Sigmoid colon (tissue), 7 donors: Measurements from ENCODE around the gene BMPER. TPM values are rescaled to one million over a fixed set of nuclear protein-coding genes. Genes with fewer than 3 reads are reported as not detected.
A peak's percentile ranks its signal among the peaks of the same experiment; 100 is the strongest.

Experiments used
- DNase-seq: peaks from one replicate; pipeline ENCODE4 v3.0.0-alpha.2; 2019
- H3K27ac ChIP-seq, 4 donors: fragments of 200-600 bp; sonication (generic); one replicate each; pipeline ENCODE4 v1.5.1; 2016 to 2019; ENCODE audit warnings: mild to moderate bottlenecking in 1 of 4
- H3K27me3 ChIP-seq, 3 donors: fragments of 200-600 bp; sonication (generic); one replicate each; pipeline ENCODE4 v1.5.1; 2019; ENCODE audit warnings: mild to moderate bottlenecking in 1 of 3
- H3K36me3 ChIP-seq, 4 donors: fragments of 200-600 bp; sonication (generic); one replicate each; pipeline ENCODE4 v1.5.1; 2016 to 2019
- H3K4me1 ChIP-seq, 4 donors: fragments of 200-600 bp; sonication (generic); one replicate each; pipeline ENCODE4 v1.5.1; 2017 to 2019
- H3K4me3 ChIP-seq, 4 donors: fragments of 200-600 bp; sonication (generic); one replicate each; pipeline ENCODE4 v1.5.1; 2017 to 2019; ENCODE audit warnings: mild to moderate bottlenecking in 2 of 4, moderate library complexity in 1 of 4
- H3K9me3 ChIP-seq, 4 donors: fragments of 200-600 bp in 3 of 4; sonication (generic) in 3 of 4; one replicate each; pipeline versions ENCODE4 v1.5.1 to v1.6.1; 2013 to 2019
- EP300 ChIP-seq, 4 donors: sonication (generic); formaldehyde crosslinking; IDR thresholded peaks; one replicate each; pipeline ENCODE4 v1.6.1; 2017; ENCODE audit warnings: antibody characterized with exemption in 4 of 4
- POLR2A ChIP-seq, 2 donors: fragments of 450-650 bp; IDR thresholded peaks; one replicate each; pipeline ENCODE4 v1.6.1; 2016; ENCODE audit warnings: antibody characterized with exemption in 2 of 2, mild to moderate bottlenecking in 2 of 2, moderate library complexity in 2 of 2
- POLR2AphosphoS5 ChIP-seq, 4 donors: sonication (generic); formaldehyde crosslinking; IDR thresholded peaks; one replicate each; pipeline ENCODE4 v1.6.1; 2017; ENCODE audit warnings: antibody characterized with exemption in 4 of 4
- WGBS, 2 donors: extraction: QIAGEN DNeasy Blood & Tissue Kit; methylation state at CpG; one replicate each; pipeline ENCODE4 v1.1.7; 2013; 5-methylcytosine and 5-hydroxymethylcytosine counted together
- intact Hi-C: fragments of 100-400 bp; cut with DNase I; formaldehyde crosslinking; loops from one replicate; pipeline ENCODE4 v1.15.1; 2023
- polyA plus RNA-seq, 3 donors: library from polyadenylated mRNA; stranded (reverse); fragments of 200-250 nt; gene quantifications; one replicate each; pipeline ENCODE4 v1.2.3, GENCODE V29; 2013
- total RNA-seq, 4 donors: library from RNA; depleted of rRNA; stranded (reverse); fragments of >200 nt; gene quantifications; one replicate each; pipeline ENCODE4 v1.1.0, GENCODE V29; 2016
- TF ChIP-seq, protein P1 (sequence below), 4 experiments: fragments of 450-650 bp in 3 of 4; fragments of 200-600 bp in 1 of 4; IDR thresholded peaks; one replicate each; pipeline ENCODE4 v1.5.1; 2016 to 2019; ENCODE audit warnings: antibody characterized with exemption in 4 of 4, mild to moderate bottlenecking in 3 of 4, moderate library complexity in 2 of 4
- donor health status: healthy with polysubstance abuse.
- donor health status: Bipolar disorder and iron deficiency.
- donor health status: healthy.

Gene BMPER
- total and polyA plus RNA-seq, 7 donors, result 0.51 to 3.1 (median 1.6) TPM; not detected in 1

DNA sequence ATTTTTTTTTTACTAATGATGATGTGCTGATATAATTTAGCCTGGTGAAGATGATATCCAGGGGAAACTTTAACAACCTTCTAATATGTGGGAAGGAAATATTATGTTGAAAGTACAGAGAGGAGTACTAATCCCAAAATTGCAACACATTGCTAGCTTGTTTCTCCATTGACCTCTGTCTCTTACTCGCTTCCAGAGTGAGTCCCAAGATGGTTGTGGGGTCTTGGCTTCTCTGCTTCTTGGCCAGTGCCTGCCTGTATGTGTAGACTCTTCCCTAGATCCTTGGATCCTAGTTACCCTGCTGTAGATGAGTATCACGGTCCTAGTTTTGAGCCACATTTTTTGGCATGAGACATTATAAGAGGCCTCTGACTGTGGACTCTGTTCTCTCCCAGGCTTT lies 17.5 kb downstream of the BMPER start:
- H3K27ac ChIP-seq, result no peak overlapping the region
- DNase-seq, result peak; percentile 74

DNA sequence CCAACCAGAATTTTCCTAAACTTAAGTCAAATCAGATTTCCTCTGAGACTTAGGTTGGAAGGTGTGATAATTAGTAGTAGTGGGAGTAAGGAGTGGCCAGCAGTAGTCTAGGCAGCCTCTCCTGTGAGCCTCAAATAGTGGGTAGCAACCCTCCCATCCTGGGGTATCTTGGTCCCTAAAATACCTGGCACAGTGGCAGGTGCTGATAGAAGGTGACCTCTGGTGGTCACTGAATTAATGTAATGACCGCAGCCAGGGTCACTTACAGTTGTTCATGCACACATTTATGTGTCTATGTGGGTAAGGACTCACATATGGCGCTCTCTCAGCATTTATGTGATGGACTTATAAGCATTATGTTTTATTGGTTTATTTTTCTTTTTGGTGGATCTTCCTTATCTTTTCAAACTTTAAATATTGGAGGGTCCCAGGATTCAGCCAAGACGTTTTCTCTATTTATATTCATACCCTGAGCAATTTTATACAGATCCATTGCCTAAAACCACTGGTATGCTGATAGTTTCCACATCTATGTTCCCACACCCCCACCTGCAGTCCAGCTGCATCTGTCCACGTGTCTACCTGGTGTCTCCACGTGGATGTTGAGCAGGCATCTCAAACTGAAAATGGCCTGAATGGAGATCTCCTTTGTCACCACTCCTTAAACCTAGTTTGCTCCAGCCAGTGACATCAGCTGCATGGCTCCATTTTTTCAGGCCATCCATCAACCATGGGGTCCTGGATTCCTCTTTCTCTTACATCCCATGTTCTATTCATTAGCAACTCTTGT lies 18.3 kb downstream of the BMPER start:
- 83 to 84% methylated on average over 5 of the region's 5 CpGs for WGBS, 2 donors
- H3K36me3 ChIP-seq, result no peaks in the 10 kb centered on the region
- no peak overlapping the region for H3K27ac ChIP-seq
- H3K4me1 ChIP-seq, result peaks cover 0 to 11% (median 7%) of the 10 kb centered on the region in 4 donors
- intact Hi-C loops, result no loop called here
- TF ChIP-seq POLR2AphosphoS5 (IDR thresholded peaks at IDR 0.05), result no peak
- TF ChIP-seq, protein P1, sequence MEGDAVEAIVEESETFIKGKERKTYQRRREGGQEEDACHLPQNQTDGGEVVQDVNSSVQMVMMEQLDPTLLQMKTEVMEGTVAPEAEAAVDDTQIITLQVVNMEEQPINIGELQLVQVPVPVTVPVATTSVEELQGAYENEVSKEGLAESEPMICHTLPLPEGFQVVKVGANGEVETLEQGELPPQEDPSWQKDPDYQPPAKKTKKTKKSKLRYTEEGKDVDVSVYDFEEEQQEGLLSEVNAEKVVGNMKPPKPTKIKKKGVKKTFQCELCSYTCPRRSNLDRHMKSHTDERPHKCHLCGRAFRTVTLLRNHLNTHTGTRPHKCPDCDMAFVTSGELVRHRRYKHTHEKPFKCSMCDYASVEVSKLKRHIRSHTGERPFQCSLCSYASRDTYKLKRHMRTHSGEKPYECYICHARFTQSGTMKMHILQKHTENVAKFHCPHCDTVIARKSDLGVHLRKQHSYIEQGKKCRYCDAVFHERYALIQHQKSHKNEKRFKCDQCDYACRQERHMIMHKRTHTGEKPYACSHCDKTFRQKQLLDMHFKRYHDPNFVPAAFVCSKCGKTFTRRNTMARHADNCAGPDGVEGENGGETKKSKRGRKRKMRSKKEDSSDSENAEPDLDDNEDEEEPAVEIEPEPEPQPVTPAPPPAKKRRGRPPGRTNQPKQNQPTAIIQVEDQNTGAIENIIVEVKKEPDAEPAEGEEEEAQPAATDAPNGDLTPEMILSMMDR (IDR thresholded peaks at IDR 0.05), result no peak
- no peak for TF ChIP-seq EP300 (IDR thresholded peaks at IDR 0.05)
- no peak for TF ChIP-seq POLR2A (IDR thresholded peaks at IDR 0.05)
- no peaks in the 10 kb centered on the region for H3K27me3 ChIP-seq
- DNase-seq, result no peak
- no peak overlapping the region for H3K4me3 ChIP-seq
- H3K9me3 ChIP-seq, result no peaks in the 10 kb centered on the region

More for the DNA sequence above, 17.5 kb downstream of the BMPER start:
- intact Hi-C loops, result no loop called here
- Histone ChIP-seq H3K4me3 (no peak overlapping the region), H3K4me1 (peaks cover 0 to 3% (median 2%) of the 10 kb centered on the region in 4 donors), H3K36me3 (no peaks in the 10 kb centered on the region), H3K27me3 (no peaks in the 10 kb centered on the region), H3K9me3 (no peaks in the 10 kb centered on the region)
- TF ChIP-seq, protein P1 (IDR thresholded peaks at IDR 0.05), result no peak
- peak in 2 of 4 donors; percentile 4 to 19 for TF ChIP-seq POLR2AphosphoS5 (IDR thresholded peaks at IDR 0.05)
- WGBS, 2 donors, result 85 to 88% methylated on average over 2 of the region's 2 CpGs

DNA sequence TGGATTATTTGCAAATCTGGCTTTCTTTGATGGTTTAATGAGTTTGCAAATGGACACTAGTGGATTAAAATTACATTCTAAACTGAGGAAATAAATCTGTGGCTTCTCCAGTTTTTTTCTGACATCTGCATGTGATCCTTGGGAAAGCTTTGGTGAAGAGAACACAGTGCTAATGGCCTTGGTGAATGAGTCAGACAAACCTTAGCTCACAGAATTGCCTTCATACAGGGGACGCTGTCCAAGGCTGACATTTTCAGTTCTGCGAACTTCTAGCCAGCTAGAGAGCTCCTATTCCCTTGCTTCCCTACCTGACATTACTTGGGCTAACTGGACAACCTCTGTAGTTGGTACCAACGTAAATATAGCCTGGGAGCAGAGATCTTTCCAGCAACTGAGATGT lies 21.2 kb downstream of the BMPER start:
- no peaks in the 10 kb centered on the region for H3K36me3 ChIP-seq
- TF ChIP-seq EP300 (IDR thresholded peaks at IDR 0.05) (no peak), POLR2AphosphoS5 (IDR thresholded peaks at IDR 0.05) (no peak), POLR2A (IDR thresholded peaks at IDR 0.05) (no peak)
- TF ChIP-seq, protein P1 (IDR thresholded peaks at IDR 0.05), result no peak
- H3K27me3 ChIP-seq, result no peaks in the 10 kb centered on the region
- intact Hi-C loops, result no loop called here
- H3K4me1 ChIP-seq, result peaks cover 0 to 15% (median 7%) of the 10 kb centered on the region in 4 donors
- no peak for DNase-seq
- no peaks in the 10 kb centered on the region for H3K9me3 ChIP-seq
- WGBS, 2 donors, result 70 to 86% methylated on average over 3 of the region's 3 CpGs
- H3K4me3 ChIP-seq, result no peak overlapping the region
- no peak overlapping the region for H3K27ac ChIP-seq

DNA sequence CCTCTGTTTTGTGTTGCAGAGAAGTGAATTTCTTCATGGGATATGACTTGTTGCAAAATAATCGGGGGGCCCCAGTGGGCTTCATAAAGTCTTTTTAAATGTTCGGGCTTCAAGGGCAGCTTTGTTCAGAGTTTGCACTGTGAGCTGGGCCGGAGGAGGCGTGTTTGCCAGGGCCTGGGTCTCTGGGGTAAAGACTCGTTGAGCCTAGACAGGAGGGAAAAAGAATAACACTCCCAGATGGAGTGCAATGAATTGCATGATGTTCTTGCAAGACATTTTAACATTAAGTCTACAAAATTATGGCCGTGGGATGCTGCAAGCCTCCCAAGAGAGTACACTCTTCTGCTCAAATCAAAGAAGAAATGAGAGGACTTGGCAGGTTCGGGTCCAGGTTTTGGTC lies 23.6 kb downstream of the BMPER start:
- Histone ChIP-seq H3K4me3 (no peak overlapping the region), H3K27me3 (no peaks in the 10 kb centered on the region), H3K9me3 (no peaks in the 10 kb centered on the region), H3K36me3 (no peaks in the 10 kb centered on the region), H3K27ac (no peak overlapping the region), H3K4me1 (peaks cover 0 to 24% (median 14%) of the 10 kb centered on the region in 4 donors)
- no peak for DNase-seq
- 84 to 86% methylated on average over 7 of the region's 7 CpGs for WGBS, 2 donors
- TF ChIP-seq POLR2AphosphoS5 (IDR thresholded peaks at IDR 0.05), result no peak
- no peak for TF ChIP-seq POLR2A (IDR thresholded peaks at IDR 0.05)
- no peak for TF ChIP-seq EP300 (IDR thresholded peaks at IDR 0.05)
- TF ChIP-seq, protein P1 (IDR thresholded peaks at IDR 0.05), result no peak
- intact Hi-C loops, result no loop called here
